ENCODE measurements around the gene VPS13D.
A peak's percentile ranks its signal among the peaks of the same experiment; 100 is the strongest.

VPS13D gene

DNA sequence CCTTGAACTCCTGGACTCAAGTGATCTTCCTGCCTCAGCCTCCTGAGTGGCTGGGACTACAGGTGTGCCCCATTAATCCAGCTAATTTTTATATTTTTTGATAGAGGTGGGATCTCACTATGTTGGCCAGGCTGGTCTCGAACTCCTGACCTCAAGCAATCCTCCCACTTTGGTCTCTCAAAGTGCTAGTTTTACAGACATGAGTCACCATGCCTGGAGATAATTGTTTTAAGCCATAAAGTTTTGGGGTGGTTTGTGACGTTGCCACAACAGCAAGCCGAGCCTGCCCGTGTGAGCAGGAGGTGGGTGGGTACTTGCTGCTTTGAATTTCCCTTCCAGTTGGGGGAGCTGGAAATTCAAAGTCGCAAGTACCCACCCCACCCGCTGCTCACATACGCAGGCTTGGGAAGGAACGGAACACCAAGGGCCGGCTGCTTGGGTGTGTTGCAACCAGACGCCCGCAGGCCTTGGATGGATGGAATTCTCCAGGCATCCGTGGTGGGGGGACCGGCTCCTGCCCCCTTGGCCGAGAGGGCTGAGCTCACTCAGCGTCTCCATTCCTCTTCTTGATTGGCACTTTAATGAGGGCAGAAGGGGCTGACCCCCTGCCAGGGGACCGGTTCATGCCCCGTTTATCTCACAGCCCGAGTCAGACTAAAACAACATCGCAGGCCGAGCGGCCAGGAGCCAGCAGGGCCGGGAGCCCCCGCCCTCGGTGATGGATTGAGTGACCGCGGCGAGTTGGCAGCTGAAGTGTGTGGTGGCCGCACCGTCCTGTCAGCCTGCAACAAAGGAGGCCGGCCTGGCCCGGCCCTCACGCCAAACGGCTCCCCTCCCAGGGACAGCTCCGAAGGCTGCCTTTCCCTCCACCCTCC, 310.1 kb downstream of the VPS13D start:
- peak; percentile 100 for DNase-seq (ENCODE audit: low read depth)

- no peak for DNase-seq (ENCODE audit: low read depth)
Measured at GRCh38 chr1:12540580-12541273, 310.9 kb downstream of the VPS13D start.

GRCh38 chr1:12541274-12542137, 311.7 kb downstream of the VPS13D start:
- DNase-seq (ENCODE audit: low read depth) = peak; percentile 94

- DNase-seq (ENCODE audit: low read depth) = no peak
Measured at GRCh38 chr1:12542138-12542465, 312.3 kb downstream of the VPS13D start.

DNA sequence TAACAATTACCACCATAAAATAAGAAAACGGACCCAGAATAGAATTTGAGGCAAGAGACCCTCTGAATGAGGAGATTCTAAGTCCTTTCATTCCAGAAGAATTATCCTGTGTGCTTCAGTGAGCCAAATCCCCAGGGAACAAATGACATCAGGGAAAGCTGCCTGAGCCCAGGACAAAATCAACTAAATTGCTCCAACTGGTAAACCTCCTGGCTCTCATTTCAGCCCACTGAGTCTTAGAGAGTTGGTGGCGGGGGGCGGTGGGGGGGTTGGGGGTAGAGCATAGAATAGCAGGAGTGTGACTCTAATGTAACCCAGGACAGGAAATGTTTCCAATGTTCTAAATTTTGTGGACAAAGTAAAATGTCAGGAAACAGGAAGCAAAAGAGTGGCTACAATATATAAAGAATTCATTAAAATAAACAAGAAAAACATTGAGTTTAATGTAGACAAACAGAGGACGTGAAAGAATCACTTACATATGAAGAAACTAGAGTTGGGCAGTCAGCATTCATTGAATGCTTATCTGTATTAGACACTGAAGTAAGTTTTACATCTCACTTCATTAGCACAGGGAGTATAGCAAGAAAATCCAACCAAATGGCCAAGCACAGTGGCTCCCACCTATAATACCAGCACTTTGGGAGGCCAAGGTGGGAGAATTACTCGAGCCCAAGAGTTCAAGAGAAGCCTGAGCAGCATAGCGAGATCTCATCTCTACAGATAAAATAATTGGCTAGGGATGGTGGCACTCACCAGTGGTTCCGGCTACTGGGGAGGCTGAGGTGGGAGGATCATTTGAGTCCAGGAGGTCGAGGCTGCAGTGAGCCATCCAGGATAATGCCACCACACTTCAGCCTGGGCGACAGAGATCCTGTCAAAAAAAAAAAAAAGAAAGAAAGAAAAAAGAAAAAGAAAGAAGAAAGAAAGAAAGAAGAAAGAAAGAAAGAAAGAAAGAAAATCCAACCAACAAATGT, 313.1 kb downstream of the VPS13D start:
- DNase-seq (ENCODE audit: low read depth) = no peak

GRCh38 chr1:12543740-12544154, 313.9 kb downstream of the VPS13D start:
- peak; percentile 46 for DNase-seq (ENCODE audit: low read depth)

- DNase-seq (ENCODE audit: low read depth) = no peak
Measured at GRCh38 chr1:12544357-12544756, 314.5 kb downstream of the VPS13D start.

GRCh38 chr1:12544992-12545391, 315.2 kb downstream of the VPS13D start:
- no peak for DNase-seq (ENCODE audit: low read depth)

DNA sequence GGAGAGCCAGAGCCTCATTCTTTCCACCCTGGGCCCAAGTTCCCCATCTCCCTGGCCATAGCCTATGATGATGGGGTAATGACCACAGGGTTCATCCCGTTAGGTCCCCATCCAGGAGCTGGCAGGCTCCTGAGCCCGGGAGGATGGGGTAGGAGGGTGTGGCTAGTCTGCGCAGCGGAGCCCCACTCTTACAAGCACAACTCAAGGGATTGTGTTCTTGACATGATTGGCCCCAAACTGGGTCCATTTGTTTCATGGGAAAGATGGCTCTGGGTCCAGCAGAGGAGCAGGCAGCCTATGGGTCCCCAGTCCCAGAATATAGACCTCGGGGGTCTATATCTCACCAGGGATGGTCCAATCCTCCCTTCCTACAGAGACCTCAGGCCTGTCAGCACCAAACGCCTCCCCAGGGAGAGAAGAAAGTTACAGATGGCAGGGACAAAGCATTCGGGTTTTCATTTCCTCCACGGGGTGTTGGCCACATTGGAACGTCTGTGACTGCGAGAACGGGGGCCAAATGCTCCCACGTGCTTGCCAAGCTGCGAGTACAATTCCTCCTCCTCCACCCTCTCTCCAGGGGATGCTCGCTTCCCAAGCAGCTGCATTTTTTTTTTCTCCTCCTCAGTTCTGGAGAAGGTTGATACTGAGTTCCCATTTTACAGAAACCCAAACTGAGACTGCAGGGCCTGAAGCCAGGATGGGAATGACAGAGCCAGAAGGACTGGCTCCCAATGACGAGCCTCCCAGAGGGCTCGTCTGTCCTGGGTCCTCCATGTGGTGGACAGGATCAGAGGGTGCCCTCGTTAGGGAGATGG, 317.1 kb downstream of the VPS13D start:
- DNase-seq (ENCODE audit: low read depth) = no peak

- DNase-seq (ENCODE audit: low read depth) = no peak
Measured at GRCh38 chr1:12547586-12548225, 317.9 kb downstream of the VPS13D start.

DNA sequence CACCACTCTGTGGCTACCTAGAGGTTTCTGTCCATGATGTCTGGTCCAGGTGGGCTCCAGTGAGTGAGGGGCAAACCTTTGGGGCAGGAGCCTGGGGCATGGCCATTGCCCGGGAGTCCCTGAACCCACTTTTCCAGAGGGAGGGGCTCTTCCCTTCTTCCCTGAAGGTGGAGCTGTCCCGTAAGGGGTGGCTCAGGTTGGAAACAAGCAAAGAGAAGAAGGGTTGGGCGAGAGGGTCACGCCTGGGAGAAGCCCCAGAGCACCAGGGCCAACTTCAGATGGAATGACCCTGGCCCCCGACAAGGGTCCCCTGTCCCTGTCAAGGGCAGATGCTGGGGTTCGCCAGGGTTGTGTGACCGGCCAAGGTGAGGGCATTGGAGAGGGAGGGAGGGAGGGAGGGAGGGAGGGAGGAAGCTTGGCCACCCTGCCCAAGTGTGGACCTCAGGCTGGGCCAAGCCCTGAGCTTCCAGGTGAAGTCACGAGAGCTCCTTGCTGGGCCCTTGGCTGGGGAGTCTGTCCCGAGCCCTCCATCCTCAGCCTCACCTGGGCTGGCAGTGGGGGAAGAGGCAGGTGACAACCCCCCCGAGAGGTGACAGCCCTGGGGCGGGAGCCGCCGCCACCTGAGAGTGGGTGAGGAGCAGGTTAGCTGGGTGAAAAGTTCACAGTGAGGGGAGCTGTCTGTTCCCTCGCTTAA, 318.6 kb downstream of the VPS13D start:
- DNase-seq (ENCODE audit: low read depth) = no peak

- no peak for DNase-seq (ENCODE audit: low read depth)
Measured at GRCh38 chr1:12548973-12549459, 319.2 kb downstream of the VPS13D start.

DNA sequence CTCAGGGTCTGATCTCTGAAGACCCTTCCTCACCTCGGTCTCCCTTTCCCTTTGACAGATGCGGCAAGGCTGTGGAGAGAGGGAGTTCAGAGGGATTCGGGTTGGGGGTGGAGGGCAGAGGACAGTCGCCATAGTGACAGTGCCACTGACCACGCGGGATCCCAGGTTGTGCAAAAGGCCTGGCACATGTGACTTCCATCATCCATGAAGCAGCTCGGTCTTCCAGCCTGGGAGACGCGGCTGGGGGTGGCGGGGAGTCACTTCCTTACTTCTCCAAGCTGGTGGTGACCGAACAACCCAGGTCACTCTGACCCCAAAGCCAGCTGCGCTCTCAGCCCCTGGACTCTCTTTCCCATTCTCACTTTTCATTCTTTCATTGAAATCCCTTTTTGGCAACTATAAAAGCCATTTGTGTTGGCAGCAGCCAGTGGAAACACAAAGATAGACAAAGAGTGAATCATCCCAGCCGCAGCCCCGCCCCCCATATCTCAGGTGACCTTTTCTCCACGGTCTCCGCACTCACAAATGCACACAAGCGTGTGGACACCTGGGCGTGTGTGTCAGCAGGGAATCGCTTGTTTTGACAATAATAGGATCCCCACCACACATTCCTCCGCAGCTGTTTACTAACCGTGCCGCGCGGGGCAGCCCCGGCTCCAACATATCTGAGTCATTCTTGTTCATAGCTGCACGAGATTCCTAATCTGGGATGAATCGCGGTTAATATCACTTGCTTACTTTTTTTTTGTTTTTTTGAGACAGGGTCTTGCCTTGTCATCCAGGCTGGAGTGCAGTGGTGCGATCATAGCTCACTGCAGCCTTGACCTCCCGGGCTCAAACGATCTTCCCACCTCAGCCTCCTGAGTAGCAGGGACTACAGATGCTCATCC, 319.9 kb downstream of the VPS13D start:
- DNase-seq (ENCODE audit: low read depth) = peak; percentile 98

- no peak for DNase-seq (ENCODE audit: low read depth)
Measured at GRCh38 chr1:12551584-12551983, 321.8 kb downstream of the VPS13D start.

- DNase-seq (ENCODE audit: low read depth) = no peak
Measured at GRCh38 chr1:12552111-12552888, 322.5 kb downstream of the VPS13D start.

DNA sequence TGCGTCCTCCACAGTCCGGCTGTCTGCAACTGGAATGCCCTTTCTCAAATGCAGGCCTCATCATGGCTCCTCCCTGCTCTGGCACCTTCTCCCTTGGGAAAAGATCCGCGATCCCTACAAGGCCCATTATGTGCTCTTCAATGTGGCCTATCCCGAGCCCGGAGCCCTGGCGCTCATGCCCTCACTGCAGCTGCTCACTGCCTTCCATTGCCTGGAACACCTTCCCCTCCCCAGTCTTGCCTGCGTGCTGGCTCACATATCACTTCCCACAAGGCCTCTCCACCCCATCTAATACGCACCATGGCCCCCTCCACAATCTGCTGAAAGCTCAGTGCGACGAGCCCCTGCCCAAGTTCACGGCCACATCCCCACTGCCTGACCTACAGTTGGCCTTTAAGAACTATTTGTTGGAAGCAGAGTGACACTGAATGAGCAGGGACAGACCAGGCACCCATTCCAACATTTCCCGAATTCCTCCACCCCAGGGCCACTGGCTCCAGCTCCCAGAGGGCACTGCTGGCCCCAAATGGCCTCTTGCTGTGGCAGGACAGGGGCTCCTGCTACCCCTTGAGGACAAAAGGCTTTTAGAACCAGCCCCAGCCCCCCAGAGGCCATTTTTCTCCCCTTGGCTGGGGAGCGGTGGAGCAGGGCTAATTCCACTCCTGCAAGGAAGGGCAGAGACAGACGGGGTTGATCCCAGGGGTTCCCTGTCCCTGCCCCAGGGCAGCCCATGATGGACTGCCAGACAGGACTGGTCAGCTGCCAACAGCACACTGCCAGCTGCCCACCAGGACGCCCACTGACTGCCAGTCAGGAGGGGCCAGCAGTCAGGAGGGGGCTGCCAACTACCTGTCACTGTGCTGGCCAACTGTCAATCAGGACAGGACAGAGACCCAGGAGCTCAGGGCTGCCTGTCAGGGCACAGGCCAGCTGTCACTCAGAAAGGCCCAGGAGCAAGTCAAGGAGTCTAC, 323.4 kb downstream of the VPS13D start:
- DNase-seq (ENCODE audit: low read depth) = no peak

Data from amniotic epithelial cell (primary cell).